Astrocyte (in vitro differentiated cells and primary cell): Measurements from ENCODE around the gene DPY30.

Source experiments
- EZH2 ChIP-seq: IDR thresholded peaks from 2 replicates; pipeline ENCODE4 v1.6.1; 2012; ENCODE audit warnings: mild to moderate bottlenecking, low read length, inconsistent platforms; ENCODE audit not compliant: insufficient read depth
- TF ChIP-seq, protein P1 (sequence below): IDR thresholded peaks from 2 replicates; pipeline ENCODE4 v1.5.1; 2011; ENCODE audit warnings: low read depth, mild to moderate bottlenecking, inconsistent platforms, low read length, moderate library complexity; ENCODE audit not compliant: insufficient read depth

DNA sequence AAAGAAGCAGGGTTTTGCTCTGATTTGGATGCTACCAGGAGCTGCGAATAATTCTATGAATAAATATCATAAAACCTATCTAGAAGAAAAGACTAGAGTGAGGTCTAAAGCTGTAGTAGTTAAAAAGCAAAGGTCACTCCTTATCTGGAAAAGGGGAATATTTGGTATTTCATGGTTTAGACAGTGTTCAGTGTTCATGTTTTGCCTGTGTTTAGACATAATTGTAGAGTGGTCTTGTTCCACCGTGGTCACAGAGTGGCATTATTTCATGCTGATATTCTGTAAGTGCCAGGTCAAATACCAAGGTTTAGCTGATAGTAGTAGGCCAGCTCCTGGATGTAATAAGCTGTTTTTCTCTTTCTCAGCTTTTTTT, 34.5 kb upstream of the DPY30 start:
- TF ChIP-seq, protein P1, sequence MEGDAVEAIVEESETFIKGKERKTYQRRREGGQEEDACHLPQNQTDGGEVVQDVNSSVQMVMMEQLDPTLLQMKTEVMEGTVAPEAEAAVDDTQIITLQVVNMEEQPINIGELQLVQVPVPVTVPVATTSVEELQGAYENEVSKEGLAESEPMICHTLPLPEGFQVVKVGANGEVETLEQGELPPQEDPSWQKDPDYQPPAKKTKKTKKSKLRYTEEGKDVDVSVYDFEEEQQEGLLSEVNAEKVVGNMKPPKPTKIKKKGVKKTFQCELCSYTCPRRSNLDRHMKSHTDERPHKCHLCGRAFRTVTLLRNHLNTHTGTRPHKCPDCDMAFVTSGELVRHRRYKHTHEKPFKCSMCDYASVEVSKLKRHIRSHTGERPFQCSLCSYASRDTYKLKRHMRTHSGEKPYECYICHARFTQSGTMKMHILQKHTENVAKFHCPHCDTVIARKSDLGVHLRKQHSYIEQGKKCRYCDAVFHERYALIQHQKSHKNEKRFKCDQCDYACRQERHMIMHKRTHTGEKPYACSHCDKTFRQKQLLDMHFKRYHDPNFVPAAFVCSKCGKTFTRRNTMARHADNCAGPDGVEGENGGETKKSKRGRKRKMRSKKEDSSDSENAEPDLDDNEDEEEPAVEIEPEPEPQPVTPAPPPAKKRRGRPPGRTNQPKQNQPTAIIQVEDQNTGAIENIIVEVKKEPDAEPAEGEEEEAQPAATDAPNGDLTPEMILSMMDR = no peak
- no peak for TF ChIP-seq EZH2
